ENCODE results near the gene MSTO1.
"Not testable (repeated sequence)": the region's sequence is repeated elsewhere in the genome, so short reads cannot be mapped to it uniquely, and the experiment has no call there.

Gene MSTO1

GRCh38 chr1:155646307-155646706 is 36.3 kb downstream of the MSTO1 start:
- H3K9me3 ChIP-seq (ENCODE audit: control insufficient read depth, low read length), result peaks cover 5% of the 10 kb centered on the region
- H3K4me3 ChIP-seq (ENCODE audit: insufficient read depth, low read depth, low read length, poor library complexity, severe bottlenecking), result no peak overlapping the region
- no peaks in the 10 kb centered on the region for H3K4me1 ChIP-seq (ENCODE audit: control insufficient read depth, insufficient read depth, low read length, poor library complexity, severe bottlenecking)
- no peaks in the 10 kb centered on the region for H3K27me3 ChIP-seq (replicated peaks; ENCODE audit: control insufficient read depth, insufficient read depth, low read length, poor library complexity, severe bottlenecking)
- no peak for DNase-seq
- H3K36me3 ChIP-seq (ENCODE audit: control insufficient read depth, insufficient read depth, low read length), result no peaks in the 10 kb centered on the region
- H3K27ac ChIP-seq (ENCODE audit: insufficient read depth, low read length, poor library complexity, severe bottlenecking), result no peak overlapping the region

- H3K4me1 ChIP-seq (ENCODE audit: control insufficient read depth, insufficient read depth, low read length, poor library complexity, severe bottlenecking), result no peaks in the 10 kb centered on the region
- H3K27ac ChIP-seq (ENCODE audit: insufficient read depth, low read length, poor library complexity, severe bottlenecking), result no peak overlapping the region
Observed at GRCh38 chr1:155648207-155649147, 38.5 kb downstream of the MSTO1 start.

GRCh38 chr1:155649676-155650075 is 39.7 kb downstream of the MSTO1 start:
- no peak overlapping the region for H3K4me3 ChIP-seq (ENCODE audit: insufficient read depth, low read depth, low read length, poor library complexity, severe bottlenecking)
- H3K27ac ChIP-seq (ENCODE audit: insufficient read depth, low read length, poor library complexity, severe bottlenecking), result no peak overlapping the region
- no peaks in the 10 kb centered on the region for H3K36me3 ChIP-seq (ENCODE audit: control insufficient read depth, insufficient read depth, low read length)
- no peaks in the 10 kb centered on the region for H3K4me1 ChIP-seq (ENCODE audit: control insufficient read depth, insufficient read depth, low read length, poor library complexity, severe bottlenecking)
- H3K27me3 ChIP-seq (replicated peaks; ENCODE audit: control insufficient read depth, insufficient read depth, low read length, poor library complexity, severe bottlenecking), result no peaks in the 10 kb centered on the region
- no peaks in the 10 kb centered on the region for H3K9me3 ChIP-seq (ENCODE audit: control insufficient read depth, low read length)
- DNase-seq, result no peak

More at GRCh38 chr1:155648207-155649147, 38.5 kb downstream of the MSTO1 start:
- Histone ChIP-seq H3K4me3 (ENCODE audit: insufficient read depth, low read depth, low read length, poor library complexity, severe bottlenecking) (no peak overlapping the region), H3K36me3 (ENCODE audit: control insufficient read depth, insufficient read depth, low read length) (no peaks in the 10 kb centered on the region), H3K27me3 (replicated peaks; ENCODE audit: control insufficient read depth, insufficient read depth, low read length, poor library complexity, severe bottlenecking) (no peaks in the 10 kb centered on the region), H3K9me3 (ENCODE audit: control insufficient read depth, low read length) (no peaks in the 10 kb centered on the region)
- DNase-seq, result no peak

GRCh38 chr1:155650231-155650757 is 40.3 kb downstream of the MSTO1 start:
- Histone ChIP-seq H3K9me3 (ENCODE audit: control insufficient read depth, low read length) (no peaks in the 10 kb centered on the region), H3K27me3 (replicated peaks; ENCODE audit: control insufficient read depth, insufficient read depth, low read length, poor library complexity, severe bottlenecking) (no peaks in the 10 kb centered on the region), H3K36me3 (ENCODE audit: control insufficient read depth, insufficient read depth, low read length) (no peaks in the 10 kb centered on the region), H3K27ac (ENCODE audit: insufficient read depth, low read length, poor library complexity, severe bottlenecking) (no peak overlapping the region), H3K4me3 (ENCODE audit: insufficient read depth, low read depth, low read length, poor library complexity, severe bottlenecking) (no peak overlapping the region), H3K4me1 (ENCODE audit: control insufficient read depth, insufficient read depth, low read length, poor library complexity, severe bottlenecking) (no peaks in the 10 kb centered on the region)
- DNase-seq, result no peak

GRCh38 chr1:155651861-155652661 is 42.0 kb downstream of the MSTO1 start:
- Histone ChIP-seq H3K27me3 (replicated peaks; ENCODE audit: control insufficient read depth, insufficient read depth, low read length, poor library complexity, severe bottlenecking) (no peaks in the 10 kb centered on the region), H3K4me3 (ENCODE audit: insufficient read depth, low read depth, low read length, poor library complexity, severe bottlenecking) (no peak overlapping the region), H3K4me1 (ENCODE audit: control insufficient read depth, insufficient read depth, low read length, poor library complexity, severe bottlenecking) (no peaks in the 10 kb centered on the region), H3K9me3 (ENCODE audit: control insufficient read depth, low read length) (no peaks in the 10 kb centered on the region), H3K27ac (ENCODE audit: insufficient read depth, low read length, poor library complexity, severe bottlenecking) (no peak overlapping the region), H3K36me3 (ENCODE audit: control insufficient read depth, insufficient read depth, low read length) (no peaks in the 10 kb centered on the region)
- no peak for DNase-seq

- H3K27me3 ChIP-seq (replicated peaks; ENCODE audit: control insufficient read depth, insufficient read depth, low read length, poor library complexity, severe bottlenecking), result no peaks in the 10 kb centered on the region
- H3K36me3 ChIP-seq (ENCODE audit: control insufficient read depth, insufficient read depth, low read length), result no peaks in the 10 kb centered on the region
- H3K27ac ChIP-seq (ENCODE audit: insufficient read depth, low read length, poor library complexity, severe bottlenecking), result no peak overlapping the region
- no peaks in the 10 kb centered on the region for H3K9me3 ChIP-seq (ENCODE audit: control insufficient read depth, low read length)
- H3K4me3 ChIP-seq (ENCODE audit: insufficient read depth, low read depth, low read length, poor library complexity, severe bottlenecking), result no peak overlapping the region
- no peak for DNase-seq
- H3K4me1 ChIP-seq (ENCODE audit: control insufficient read depth, insufficient read depth, low read length, poor library complexity, severe bottlenecking), result no peaks in the 10 kb centered on the region
Observed at GRCh38 chr1:155652951-155653350, 42.9 kb downstream of the MSTO1 start.

- H3K27me3 ChIP-seq (replicated peaks; ENCODE audit: control insufficient read depth, insufficient read depth, low read length, poor library complexity, severe bottlenecking), result no peaks in the 10 kb centered on the region
Observed at GRCh38 chr1:155657463-155657862, 47.4 kb downstream of the MSTO1 start.

GRCh38 chr1:155661239-155661638 is 51.2 kb downstream of the MSTO1 start:
- H3K4me1 ChIP-seq (ENCODE audit: control insufficient read depth, insufficient read depth, low read length, poor library complexity, severe bottlenecking); H3K27me3 ChIP-seq (replicated peaks; ENCODE audit: control insufficient read depth, insufficient read depth, low read length, poor library complexity, severe bottlenecking); DNase-seq; H3K4me3 ChIP-seq (ENCODE audit: insufficient read depth, low read depth, low read length, poor library complexity, severe bottlenecking); H3K9me3 ChIP-seq (ENCODE audit: control insufficient read depth, low read length); H3K27ac ChIP-seq (ENCODE audit: insufficient read depth, low read length, poor library complexity, severe bottlenecking): not testable (repeated sequence)
- H3K36me3 ChIP-seq (ENCODE audit: control insufficient read depth, insufficient read depth, low read length), result peaks cover 55% of the 10 kb centered on the region

More at GRCh38 chr1:155657463-155657862, 47.4 kb downstream of the MSTO1 start:
- Histone ChIP-seq H3K9me3 (ENCODE audit: control insufficient read depth, low read length) (no peaks in the 10 kb centered on the region), H3K4me3 (ENCODE audit: insufficient read depth, low read depth, low read length, poor library complexity, severe bottlenecking) (no peak overlapping the region), H3K4me1 (ENCODE audit: control insufficient read depth, insufficient read depth, low read length, poor library complexity, severe bottlenecking) (no peaks in the 10 kb centered on the region), H3K36me3 (ENCODE audit: control insufficient read depth, insufficient read depth, low read length) (peaks cover 33% of the 10 kb centered on the region), H3K27ac (ENCODE audit: insufficient read depth, low read length, poor library complexity, severe bottlenecking) (no peak overlapping the region)
- no peak for DNase-seq
